GM21447 (cell line): ENCODE data around the gene STK4.
"Not testable (repeated sequence)": the region's sequence is repeated elsewhere in the genome, so short reads cannot be mapped to it uniquely, and the experiment has no call there.

Experiments
- ATAC-seq: cut with Tn5 transposase; IDR thresholded peaks from one replicate; pipeline ENCODE4 v1.9.1; 2021; ENCODE audit not compliant: unreplicated experiment

The STK4 gene

DNA sequence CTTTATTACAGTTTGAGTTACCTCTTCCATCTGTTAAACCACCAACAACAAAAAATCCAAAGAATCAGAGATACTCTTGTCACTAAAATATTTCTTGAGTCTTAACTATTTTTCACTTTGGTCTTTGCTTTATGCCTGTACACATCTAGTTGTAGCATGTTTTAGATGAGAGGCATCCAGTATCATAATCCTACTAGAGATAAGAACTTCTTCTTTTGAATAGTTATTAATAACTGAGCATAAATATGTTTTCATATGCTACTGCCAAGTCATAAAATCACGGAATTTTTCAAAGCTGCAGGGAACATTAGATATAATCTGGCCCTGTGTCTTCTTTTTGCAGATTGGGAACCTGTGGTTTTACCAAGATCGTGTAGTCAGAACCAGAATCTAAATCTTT lies 55.3 kb downstream of the STK4 start:
- no peak for ATAC-seq

DNA sequence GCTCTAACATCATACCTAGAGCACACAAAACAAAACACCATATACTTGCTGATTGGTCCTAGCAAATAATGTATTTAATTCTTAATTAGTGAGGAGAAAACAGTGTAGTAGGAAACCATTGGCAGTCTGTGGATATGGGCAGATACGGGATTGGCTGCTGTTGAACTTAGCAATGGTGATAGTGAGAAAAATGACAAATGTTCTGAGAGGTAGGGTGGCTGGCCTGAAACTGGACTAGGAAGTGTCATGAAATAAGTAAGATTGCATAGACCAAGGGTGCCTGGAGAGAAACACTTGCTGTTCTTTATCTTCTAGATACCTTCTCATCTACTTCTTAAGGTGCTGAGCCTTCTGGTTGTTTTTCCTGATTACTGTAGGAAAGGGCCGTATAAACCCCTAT lies 56.8 kb downstream of the STK4 start:
- not testable (repeated sequence) for ATAC-seq

DNA sequence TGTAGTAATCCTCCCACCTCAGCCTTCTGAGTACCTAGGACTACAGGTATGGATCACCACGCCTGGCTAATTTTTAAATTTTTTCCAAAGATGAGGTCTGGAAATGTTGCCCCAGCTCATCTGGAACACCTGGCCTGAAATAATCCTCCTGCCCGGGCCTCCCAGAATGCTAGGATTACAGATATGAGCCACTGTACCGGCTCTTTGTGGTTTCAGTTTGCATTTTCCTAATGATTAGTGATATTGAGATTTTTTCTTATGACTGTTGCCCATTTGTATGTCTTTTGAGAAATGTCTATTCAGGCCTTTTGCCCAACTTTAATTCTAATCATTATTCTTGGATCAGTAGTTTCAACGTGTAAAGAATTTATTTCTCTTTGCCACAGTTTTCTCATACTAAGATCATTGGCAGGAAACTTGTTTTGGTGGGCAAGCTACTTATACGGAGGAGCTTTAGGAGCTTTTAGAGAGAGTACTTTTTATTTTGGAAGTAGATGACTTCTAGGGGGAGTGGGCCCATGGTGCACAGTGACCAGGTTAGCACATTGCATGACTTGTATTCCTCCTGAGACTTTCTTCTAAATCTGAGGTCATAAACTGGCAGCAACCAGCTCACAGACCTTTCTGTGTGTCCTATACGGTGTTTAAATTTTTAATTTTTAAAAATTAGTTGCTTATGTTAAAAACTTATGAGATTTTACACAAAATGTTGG lies 62.3 kb downstream of the STK4 start:
- ATAC-seq: no peak

DNA sequence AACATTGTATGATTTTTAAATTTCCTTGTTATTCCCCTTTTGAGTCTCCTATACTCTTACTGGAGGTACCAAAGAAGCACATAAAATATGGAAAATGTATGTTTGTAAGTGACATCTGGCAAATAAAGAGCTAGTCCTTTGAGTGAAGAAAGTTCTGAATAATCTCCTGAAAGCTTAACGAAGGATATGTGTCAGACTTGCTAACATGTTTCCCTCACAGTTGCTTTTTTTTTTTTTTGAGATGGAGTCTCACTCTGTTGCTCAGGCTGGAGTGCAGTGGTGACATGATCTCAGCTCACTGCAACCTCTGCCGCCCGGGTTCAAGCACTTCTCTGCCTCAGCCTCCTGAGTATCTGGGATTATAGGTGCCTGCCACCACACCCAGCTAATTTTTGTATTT lies 63.6 kb downstream of the STK4 start:
- ATAC-seq: no peak

DNA sequence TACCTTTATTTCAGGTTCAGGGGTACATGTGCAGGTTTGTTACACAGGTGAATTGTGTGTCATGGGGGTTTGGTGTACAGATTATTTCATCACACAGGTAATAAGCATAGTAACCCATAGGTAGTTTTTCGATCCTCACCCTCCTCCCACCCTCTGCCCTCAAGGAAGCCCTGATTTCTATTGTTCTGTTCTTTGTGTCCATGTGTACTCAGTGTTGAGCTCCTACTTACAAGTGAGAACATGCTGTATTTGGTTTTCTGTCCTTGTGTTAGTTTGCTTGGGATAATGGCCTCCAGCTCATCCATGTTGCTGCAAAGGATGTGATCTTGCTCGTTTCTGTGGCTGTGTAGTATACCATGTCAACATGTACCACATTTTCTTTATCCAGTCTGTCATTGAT lies 66.0 kb downstream of the STK4 start:
- ATAC-seq: no peak

DNA sequence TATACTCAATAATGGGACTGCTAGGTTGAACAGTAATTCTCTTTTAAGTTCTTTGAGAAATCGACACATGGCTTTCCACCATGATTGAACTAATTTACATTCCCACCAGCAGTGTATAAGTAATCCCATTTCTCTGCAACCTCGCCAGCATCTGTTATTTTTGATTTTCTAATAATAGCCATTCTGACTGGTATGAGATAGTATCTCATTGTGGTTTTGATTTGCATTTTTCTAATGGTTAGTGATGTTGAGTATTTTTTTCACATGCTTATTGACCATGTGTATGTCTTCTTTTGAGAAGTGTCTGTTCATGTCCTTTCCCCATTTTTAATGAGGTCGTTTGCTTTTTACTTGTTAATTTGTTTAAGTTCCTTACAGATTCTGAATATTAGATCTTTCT lies 66.5 kb downstream of the STK4 start:
- ATAC-seq: no peak

DNA sequence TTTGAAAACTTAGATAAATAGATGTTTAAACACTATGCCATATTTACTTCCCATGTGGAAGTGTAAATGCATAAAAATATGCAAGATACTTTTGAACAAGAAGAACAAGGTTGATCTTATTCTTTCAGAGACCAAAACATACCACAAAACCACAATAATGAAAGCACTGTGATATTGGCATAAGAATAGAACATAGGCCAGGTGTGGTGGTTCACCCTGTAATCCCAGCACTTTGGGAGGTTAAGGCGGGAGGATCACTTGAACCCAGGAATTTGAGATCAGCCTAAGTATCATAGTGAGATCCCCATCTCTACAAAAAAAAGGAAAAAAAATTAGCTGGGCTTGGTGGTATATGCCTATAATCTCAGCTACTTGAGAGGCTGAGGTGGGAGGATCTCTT lies 68.1 kb downstream of the STK4 start:
- ATAC-seq: no peak

DNA sequence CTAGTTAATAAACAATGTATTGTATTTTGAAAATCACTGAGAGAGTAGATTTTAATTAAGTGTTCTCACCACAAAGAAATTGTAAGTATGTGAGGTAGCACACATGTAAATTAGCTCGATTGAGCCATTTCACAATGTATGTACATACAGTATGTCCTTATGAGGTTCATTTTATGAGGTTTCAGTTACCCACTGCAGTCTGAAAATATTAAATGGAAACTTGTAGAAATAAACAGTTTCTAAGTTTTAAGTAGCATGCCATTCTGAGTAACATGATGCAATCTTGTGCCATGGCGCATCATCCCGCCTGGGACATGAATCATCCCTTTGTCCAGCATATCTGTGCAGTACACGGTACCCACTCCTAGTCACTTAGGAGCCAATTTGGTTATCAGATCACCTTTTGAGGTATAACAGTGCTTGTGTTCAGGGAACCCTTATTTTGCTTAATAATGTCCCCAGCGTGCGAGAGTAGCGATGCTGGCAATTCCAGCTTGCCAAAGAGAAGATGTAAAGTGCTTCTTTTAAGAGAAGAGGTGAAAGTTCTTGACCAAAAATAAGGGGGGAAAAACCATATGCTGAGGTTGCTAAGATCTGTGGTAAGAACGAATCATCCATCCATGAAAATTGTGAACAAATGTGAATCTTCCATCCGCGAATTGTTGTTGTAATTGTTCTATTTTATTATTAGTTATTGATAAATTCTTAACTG lies 69.9 kb downstream of the STK4 start:
- ATAC-seq: no peak

DNA sequence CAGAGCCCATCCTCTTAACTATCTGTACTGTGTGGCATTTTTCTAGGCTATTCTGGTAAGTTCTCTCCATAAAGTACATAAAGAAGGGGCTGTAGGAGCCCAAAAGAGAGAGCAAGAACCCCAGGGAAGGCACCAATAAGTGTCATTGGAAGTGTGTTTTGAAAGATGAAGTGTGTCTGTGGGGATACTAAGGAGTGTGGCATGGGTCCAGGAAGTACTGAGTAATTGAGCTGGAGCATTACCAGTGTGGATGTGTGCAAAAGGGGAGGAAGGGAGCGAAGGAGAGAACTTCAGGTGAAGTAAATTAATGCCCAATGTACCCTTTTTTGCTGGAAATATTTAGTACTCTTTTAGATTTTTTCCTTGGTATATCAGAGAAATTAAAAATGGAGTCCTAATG lies 70.7 kb downstream of the STK4 start:
- ATAC-seq: no peak

DNA sequence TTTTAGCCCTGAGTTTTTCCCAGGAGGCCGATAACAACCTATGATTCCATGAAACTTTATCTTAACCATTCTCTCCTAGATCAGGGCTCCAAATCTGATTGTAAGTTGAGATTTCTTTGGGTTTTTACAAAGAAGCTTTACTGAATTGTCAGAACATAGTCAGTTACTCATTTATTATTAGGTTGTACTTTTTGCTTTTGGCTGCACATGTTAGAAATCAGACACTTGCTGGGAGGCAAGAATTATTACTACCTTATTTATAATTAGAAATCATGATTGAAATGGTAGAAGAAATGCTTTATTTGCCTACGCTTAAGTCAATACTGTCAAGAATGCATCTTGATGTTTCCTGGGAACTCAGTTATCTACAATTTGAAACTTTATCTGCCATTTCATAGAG lies 71.3 kb downstream of the STK4 start:
- no peak for ATAC-seq

DNA sequence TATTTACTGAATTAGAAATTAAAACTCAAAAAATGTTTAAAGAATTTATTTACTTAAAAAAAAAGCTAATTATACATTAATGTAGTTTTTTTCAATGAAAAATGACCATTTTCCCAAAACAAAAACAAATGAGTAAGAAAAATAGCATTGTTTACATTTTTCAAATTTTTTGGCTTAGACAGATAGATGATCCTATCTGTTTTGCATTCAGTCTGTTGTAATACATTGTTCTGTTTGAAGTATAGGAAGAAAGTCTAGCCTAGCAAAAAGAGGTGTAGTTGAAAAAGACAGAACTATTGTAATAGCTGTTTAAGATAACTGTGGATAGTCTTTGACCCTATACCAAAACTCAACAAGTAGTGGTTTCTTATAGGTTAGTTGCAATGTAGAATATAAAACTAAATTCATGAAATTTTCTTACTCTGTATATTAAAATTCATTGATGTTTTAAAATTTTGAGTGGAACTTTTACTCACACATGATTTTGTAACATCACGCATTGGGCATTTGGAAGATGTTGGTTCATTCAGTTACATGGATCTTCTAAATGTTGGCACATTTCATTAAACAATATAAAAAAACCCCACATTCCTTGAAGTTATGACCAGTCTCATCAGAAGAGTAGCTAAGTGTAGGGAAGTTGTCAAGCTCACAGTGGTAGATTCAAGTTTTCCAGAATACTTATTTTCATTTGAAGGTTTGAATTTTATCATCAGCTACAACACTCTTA lies 72.6 kb downstream of the STK4 start:
- no peak for ATAC-seq

DNA sequence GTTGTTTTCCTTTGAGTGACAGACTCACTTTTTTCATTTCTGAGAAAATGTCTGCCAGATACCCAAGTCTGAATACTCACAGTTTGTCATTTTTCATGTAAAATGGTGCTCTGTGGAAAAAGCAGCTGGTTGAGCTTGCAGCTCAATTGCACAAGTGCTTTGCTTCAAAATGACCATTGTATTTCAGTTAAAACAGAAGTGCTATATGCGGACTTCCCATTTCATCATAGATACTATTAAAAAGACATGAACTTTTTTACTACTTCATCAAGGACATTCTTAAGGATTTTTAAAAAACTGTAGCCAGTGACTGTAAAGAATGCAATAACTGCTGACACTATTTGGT lies 73.1 kb downstream of the STK4 start:
- ATAC-seq: no peak

DNA sequence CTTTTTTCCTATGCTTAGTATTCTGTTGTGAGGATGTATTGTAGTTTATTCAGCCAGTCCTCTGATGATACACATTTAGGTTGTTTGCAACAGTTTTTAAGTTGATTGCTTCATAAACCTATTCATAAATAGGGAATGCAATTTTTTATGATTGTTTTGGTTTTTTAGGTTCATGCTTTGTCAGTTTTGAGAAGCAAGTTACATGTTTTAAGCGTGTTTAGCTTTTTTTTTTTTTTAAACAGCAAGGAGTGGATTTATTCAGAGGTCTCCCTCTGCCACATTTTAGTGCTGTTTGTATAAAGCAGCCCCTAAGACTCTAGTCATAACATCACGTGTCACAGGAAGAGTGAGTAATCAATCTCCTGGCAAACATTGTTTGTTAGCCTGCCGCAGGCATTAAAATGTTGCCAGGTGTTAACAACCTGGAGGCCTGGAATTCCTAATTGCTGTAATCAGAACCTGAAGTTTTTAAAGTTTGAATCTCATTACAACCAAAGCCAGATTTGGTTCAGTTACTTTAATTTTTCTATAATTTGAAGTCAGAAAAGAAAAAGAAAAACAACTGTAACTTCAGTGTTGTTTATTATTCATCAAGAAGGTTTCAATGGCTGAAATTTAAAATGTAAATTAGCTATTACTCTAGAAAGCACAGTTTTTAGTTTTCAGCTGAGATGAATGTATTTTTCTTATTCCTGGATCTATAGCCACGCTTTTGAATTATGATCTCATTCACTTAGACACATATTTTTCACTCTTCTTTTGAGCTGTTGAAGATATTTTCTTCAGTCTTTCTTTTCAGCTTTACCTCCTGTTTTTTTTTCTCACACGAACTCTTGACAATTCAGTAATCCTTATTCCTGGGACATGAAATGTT lies 75.4 kb downstream of the STK4 start:
- ATAC-seq: no peak

DNA sequence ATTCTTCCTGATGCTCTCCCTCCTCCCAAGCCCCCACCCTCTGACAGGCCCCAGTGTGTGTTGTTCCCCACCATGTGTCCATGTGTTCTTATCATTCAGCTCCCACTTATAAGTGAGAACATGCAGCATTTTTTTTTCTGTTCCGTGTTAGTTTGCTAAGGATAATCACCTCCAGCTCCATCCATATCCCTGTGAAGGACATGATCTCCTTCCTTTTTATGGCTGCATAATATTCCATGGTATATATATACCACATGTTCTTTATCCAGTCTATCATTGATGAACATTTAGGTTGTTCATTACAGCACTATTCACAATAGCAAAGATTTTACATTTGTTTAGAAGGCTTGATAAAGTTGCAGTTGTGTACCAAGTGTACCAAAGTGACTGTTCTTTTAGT lies 76.7 kb downstream of the STK4 start:
- no peak for ATAC-seq

DNA sequence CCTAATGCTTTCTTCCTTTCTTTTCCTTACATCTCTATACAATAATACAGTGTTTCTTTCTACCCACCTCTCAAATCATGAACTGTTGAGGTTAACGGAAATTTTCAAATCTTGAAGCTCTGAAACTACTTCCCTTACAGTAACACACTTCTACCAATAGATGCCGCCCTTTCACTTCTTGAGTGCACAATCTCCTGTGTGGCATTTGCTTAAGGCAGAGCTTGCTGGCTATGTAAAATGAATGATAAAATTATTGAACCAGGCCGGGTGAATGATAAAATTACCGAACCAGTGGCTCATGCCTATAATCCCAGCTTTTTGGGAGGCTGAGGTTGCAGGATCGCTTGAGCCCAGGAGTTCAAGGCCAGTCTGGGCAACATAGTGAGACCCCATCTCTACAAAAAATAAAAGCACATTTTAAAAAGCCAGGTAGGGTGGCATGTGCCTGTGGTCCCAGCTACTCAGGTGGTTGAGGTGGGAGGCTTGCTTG lies 77.8 kb downstream of the STK4 start:
- no peak for ATAC-seq

DNA sequence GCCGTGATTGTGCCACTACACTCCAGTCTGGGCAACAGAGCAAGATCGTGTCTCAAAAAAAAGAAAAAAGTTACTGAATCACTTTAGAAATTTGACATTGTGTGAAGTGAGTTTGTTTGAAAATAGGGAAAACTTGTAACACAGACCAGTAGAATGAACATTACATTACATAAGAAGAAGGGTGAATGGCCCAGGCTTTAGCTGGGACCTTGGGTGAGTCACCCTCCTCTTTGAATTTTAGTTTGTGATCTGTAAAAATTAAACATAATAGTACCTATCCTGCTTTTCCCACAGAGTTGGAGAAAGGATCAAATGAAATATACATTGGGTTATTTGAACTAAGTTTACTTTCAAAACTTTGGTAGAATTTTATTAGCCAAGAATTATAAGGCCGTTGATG lies 78.3 kb downstream of the STK4 start:
- no peak for ATAC-seq

DNA sequence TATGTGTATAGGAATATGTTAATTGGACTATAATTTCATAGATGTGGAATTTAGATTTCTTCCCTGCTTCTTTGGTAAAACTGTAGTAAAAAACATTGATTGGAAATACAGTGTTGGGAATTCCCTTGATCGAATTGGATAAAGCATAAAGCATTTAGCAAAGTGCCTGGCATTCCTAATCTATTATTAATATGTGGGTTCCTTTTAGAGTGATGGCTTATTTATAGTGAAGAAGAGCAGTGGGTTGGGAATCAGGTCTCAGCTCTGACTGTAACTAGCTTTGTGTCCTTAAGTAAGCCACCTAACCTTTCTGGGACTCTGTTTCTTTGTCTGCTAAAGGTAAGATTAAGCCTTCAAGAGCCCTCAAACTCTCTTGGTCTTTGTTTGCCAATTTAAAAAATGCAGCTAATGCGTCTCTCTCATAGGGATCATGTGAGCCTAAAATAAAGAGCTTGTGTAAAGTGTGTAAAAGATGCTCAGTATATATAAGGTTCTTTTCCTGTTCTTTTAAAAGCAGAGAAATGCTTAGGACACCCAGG lies 81.3 kb downstream of the STK4 start:
- ATAC-seq: no peak

DNA sequence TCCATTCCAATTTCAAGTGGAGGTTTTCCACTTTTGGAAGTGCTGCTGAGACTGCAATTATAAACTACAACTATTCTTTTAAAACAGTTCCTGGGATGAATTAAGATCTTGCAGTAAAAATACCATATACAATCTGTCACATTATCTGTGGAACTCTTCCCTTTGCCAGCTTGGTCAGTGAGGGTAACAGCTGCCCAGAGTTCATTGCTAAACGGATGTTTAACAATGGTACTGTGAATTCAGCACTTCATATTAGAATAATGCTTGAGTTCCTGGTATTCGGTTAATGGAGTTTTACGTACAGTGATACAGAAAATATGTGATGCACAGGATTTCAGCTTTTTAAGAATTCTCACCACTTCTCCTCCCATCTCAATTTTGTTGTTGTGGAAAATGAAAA lies 83.1 kb downstream of the STK4 start:
- no peak for ATAC-seq

DNA sequence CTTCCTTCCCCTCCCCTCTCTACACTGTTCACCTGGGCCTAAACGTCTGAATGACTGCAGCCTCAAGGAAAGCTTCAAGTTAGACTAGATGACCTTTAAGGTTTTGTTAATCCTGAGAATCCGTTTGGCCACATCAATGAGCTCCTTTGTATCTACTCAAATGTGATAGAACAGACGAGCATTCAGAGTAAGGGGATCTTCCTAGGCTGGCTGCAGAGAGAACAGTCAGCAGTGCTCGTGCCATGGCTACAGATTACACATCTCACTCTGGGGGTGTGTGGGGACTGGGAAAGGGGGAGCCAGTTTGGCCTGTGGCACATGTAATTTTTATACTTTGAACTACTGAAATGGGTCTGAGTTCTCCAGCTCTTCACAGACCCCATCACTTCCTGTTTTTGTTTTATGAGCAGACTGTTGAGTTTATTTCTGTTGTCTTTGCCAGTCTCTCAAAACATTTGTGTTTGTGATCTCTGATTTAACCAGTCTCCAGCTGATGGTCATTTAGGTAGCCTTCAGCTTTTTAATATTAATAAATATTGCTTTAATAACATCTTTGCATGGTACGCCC lies 83.7 kb downstream of the STK4 start:
- ATAC-seq: no peak

DNA sequence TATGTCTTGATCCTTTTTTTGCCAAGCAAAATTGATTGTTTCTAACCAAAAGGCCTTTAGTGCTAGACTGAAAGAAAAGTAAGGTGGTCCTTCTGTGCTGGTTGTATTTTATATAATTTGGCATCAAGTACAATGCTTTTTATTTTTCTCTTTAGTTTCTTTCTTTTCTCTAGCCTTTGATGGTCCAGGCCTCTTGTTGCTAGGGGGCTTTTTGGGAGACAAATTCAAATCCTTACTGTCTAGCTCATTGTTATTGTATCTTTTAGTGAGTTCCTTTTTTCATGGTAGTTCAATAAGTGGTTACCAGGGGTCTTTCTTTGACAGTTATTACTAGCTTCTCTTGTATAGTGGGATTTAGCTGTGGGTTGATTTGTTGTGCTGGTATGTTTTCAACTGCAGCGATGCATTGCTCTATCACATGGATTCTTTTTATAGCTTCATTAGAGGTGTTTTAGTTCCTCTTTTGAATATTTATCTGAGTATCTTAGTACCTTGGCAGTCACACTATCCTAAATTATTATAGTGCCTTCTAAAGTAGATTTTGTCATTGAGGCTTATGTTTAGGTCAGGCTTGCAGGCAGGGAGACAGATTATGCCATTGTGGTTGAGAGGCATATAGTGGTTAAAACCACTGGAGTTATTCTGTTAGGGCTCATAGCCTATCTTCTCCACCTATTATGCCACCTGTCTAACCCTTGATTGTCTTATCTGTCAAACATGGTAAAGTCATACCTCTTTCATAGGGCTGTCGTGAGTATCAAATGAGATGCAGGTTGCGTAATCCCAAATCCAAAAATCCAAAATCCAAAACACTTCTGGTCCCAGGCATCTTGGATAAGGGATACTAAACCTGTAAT lies 85.1 kb downstream of the STK4 start:
- no peak for ATAC-seq
